ENCODE results near the gene PI4KA. TPM values are rescaled to one million over a fixed set of nuclear protein-coding genes. Genes with fewer than 3 reads are reported as not detected.

PI4KA gene
- total RNA-seq, 1 experiment from 2014 or later = 54.3 TPM

DNA sequence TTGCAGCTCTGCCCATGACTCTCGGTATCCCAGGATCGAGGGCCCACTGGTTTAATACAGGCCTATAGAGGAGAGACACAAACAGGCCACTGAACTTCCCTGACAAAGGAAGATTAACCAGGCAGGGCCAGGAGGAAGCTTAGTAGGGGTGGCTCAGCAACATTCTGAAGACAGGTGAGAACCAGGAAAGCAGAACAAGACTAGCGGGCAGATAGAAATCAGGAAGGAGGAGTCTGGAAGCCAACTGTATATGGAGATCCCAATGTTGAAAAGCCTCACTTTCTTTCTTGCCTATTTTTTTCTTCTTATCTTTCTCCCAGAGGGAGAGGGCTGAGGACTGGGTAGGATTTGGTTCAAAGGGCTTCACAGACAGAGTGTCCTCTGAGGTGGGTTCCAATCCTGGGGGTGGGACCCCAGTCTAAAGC, 5.4 kb downstream of the PI4KA start:
- in situ Hi-C loops (cut with HindIII; ENCODE audit: low pct_unique_long_range_greater_than_20kb, low sequenced_read_pairs) = no loop called here
- DNase-seq (ENCODE audit: low read depth, low spot score) (no peak), ATAC-seq (no peak)
- no peak overlapping the region for H3K27ac ChIP-seq (ENCODE audit: low read length)
- TF ChIP-seq, protein P1, sequence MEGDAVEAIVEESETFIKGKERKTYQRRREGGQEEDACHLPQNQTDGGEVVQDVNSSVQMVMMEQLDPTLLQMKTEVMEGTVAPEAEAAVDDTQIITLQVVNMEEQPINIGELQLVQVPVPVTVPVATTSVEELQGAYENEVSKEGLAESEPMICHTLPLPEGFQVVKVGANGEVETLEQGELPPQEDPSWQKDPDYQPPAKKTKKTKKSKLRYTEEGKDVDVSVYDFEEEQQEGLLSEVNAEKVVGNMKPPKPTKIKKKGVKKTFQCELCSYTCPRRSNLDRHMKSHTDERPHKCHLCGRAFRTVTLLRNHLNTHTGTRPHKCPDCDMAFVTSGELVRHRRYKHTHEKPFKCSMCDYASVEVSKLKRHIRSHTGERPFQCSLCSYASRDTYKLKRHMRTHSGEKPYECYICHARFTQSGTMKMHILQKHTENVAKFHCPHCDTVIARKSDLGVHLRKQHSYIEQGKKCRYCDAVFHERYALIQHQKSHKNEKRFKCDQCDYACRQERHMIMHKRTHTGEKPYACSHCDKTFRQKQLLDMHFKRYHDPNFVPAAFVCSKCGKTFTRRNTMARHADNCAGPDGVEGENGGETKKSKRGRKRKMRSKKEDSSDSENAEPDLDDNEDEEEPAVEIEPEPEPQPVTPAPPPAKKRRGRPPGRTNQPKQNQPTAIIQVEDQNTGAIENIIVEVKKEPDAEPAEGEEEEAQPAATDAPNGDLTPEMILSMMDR (IDR thresholded peaks at IDR 0.05) = no peak
- no peak for TF ChIP-seq TCF7L2 (IDR thresholded peaks at IDR 0.05; ENCODE audit: low read depth, low read length)
- TF ChIP-seq SIN3A (IDR thresholded peaks at IDR 0.05; ENCODE audit: borderline replicate concordance, insufficient read depth, low read depth, low read length) = no peak
- TF ChIP-seq POLR2AphosphoS5 (IDR thresholded peaks at IDR 0.05; ENCODE audit: low read depth, low read length) = no peak
- TF ChIP-seq, protein P2, sequence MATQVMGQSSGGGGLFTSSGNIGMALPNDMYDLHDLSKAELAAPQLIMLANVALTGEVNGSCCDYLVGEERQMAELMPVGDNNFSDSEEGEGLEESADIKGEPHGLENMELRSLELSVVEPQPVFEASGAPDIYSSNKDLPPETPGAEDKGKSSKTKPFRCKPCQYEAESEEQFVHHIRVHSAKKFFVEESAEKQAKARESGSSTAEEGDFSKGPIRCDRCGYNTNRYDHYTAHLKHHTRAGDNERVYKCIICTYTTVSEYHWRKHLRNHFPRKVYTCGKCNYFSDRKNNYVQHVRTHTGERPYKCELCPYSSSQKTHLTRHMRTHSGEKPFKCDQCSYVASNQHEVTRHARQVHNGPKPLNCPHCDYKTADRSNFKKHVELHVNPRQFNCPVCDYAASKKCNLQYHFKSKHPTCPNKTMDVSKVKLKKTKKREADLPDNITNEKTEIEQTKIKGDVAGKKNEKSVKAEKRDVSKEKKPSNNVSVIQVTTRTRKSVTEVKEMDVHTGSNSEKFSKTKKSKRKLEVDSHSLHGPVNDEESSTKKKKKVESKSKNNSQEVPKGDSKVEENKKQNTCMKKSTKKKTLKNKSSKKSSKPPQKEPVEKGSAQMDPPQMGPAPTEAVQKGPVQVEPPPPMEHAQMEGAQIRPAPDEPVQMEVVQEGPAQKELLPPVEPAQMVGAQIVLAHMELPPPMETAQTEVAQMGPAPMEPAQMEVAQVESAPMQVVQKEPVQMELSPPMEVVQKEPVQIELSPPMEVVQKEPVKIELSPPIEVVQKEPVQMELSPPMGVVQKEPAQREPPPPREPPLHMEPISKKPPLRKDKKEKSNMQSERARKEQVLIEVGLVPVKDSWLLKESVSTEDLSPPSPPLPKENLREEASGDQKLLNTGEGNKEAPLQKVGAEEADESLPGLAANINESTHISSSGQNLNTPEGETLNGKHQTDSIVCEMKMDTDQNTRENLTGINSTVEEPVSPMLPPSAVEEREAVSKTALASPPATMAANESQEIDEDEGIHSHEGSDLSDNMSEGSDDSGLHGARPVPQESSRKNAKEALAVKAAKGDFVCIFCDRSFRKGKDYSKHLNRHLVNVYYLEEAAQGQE (IDR thresholded peaks at IDR 0.05; ENCODE audit: insufficient read depth in 1 of 2, low read depth in 2 of 2, low read length in 1 of 2) = no peak
- no peaks in the 10 kb centered on the region for H3K27me3 ChIP-seq (ENCODE audit: control insufficient read depth, insufficient read depth, low read length)
- H3K4me3 ChIP-seq (ENCODE audit: low read depth in 2 of 2, low read length in 2 of 2) = no peak overlapping the region
- ChIA-PET CTCF (no interaction called here), POLR2A (no interaction called here)
- H3K4me1 ChIP-seq (ENCODE audit: control insufficient read depth, insufficient read depth, low read length) = peaks cover 20% of the 10 kb centered on the region
- peaks cover 3% of the 10 kb centered on the region; the same call in 1 of the 2 replicates for H3K36me3 ChIP-seq (ENCODE audit: control insufficient read depth, insufficient read depth, low read length)
- no TSS peak for BruUV-seq (replicated peaks)
- intact Hi-C loops (cut with micrococcal nuclease; ENCODE audit: unreplicated experiment) = no loop called here
- no peaks in the 10 kb centered on the region for H3K9me3 ChIP-seq (ENCODE audit: control insufficient read depth, insufficient read depth, low read depth, low read length)

DNA sequence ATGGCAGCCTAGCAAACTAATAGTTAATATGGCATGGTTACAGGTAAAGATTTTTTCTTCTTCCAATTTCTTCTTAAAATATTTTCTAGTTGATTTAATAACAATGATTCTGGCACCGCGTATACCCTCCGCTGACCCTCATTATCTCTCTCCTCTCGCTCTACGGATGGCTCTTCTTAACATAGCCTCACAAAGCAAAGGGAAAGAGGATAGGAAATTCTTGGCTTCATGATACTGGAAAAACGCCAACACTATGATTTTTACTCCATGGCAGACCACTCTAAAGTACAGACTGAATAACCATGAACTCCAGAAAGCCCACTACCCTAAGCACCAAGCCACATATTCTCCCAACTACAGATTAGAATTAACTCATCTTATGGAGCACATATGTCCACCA, 6.1 kb downstream of the PI4KA start:
- Histone ChIP-seq H3K36me3 (ENCODE audit: control insufficient read depth, insufficient read depth, low read length) (no peaks in the 10 kb centered on the region; the same call in 1 of the 2 replicates), H3K4me1 (ENCODE audit: control insufficient read depth, insufficient read depth, low read length) (peaks cover 18% of the 10 kb centered on the region), H3K4me3 (ENCODE audit: low read depth in 2 of 2, low read length in 2 of 2) (no peak overlapping the region), H3K27ac (ENCODE audit: low read length) (no peak overlapping the region), H3K9me3 (ENCODE audit: control insufficient read depth, insufficient read depth, low read depth, low read length) (no peaks in the 10 kb centered on the region), H3K27me3 (ENCODE audit: control insufficient read depth, insufficient read depth, low read length) (no peaks in the 10 kb centered on the region)
- TF ChIP-seq, protein P1 (IDR thresholded peaks at IDR 0.05) = no peak
- no peak for TF ChIP-seq TCF7L2 (IDR thresholded peaks at IDR 0.05; ENCODE audit: low read depth, low read length)
- TF ChIP-seq, protein P2 (IDR thresholded peaks at IDR 0.05; ENCODE audit: insufficient read depth in 1 of 2, low read depth in 2 of 2, low read length in 1 of 2) = no peak
- no peak for TF ChIP-seq SIN3A (IDR thresholded peaks at IDR 0.05; ENCODE audit: borderline replicate concordance, insufficient read depth, low read depth, low read length)
- in situ Hi-C loops (cut with HindIII; ENCODE audit: low pct_unique_long_range_greater_than_20kb, low sequenced_read_pairs) (no loop called here), intact Hi-C loops (cut with micrococcal nuclease; ENCODE audit: unreplicated experiment) (no loop called here)
- no TSS peak for BruUV-seq (replicated peaks)
- POLR2A ChIA-PET = no interaction called here
- ATAC-seq = no peak
- CTCF ChIA-PET = no interaction called here
- DNase-seq (ENCODE audit: low read depth, low spot score) = no peak
